Spleen (tissue), 11 donors: ENCODE measurements around the gene MRTFB. TPM values are rescaled to one million over a fixed set of nuclear protein-coding genes. Genes with fewer than 3 reads are reported as not detected.

Source experiments
- DNase-seq: peaks from one replicate; pipeline ENCODE4 v3.0.0-alpha.2; 2020
- H3K27ac ChIP-seq, 8 donors: fragments of 200-600 bp; sonication (generic) in 7 of 8; 1 replicate in 4 of 8; 2 replicates in 4 of 8; pipeline versions ENCODE4 v1.5.0 to v1.8.0; 2016 to 2021; ENCODE audit warnings: inconsistent platforms in 4 of 8, mild to moderate bottlenecking in 4 of 8, moderate library complexity in 1 of 8
- H3K27me3 ChIP-seq, 7 donors: fragments of 200-600 bp; sonication (generic) in 6 of 7; replicated peaks in 1 of 7; 1 replicate in 4 of 7; 2 replicates in 3 of 7; pipeline versions ENCODE4 v1.5.0 to v1.8.0; 2016 to 2021; ENCODE audit warnings: inconsistent platforms in 3 of 7, mild to moderate bottlenecking in 1 of 7
- H3K36me3 ChIP-seq, 6 donors: fragments of 200-600 bp; sonication (generic) in 5 of 6; 1 replicate in 4 of 6; 2 replicates in 2 of 6; pipeline versions ENCODE4 v1.5.0 to v1.8.0; 2016 to 2021; ENCODE audit warnings: inconsistent platforms in 2 of 6
- H3K4me1 ChIP-seq, 6 donors: fragments of 200-600 bp; sonication (generic) in 5 of 6; 1 replicate in 3 of 6; 2 replicates in 3 of 6; pipeline versions ENCODE4 v1.5.0 to v1.8.0; 2016 to 2021; ENCODE audit warnings: inconsistent platforms in 3 of 6
- H3K4me3 ChIP-seq, 8 donors: fragments of 200-600 bp; sonication (generic) in 7 of 8; 1 replicate in 4 of 8; 2 replicates in 4 of 8; pipeline versions ENCODE4 v1.5.0 to v1.8.0; 2016 to 2021; ENCODE audit warnings: inconsistent platforms in 4 of 8, mild to moderate bottlenecking in 4 of 8, moderate library complexity in 2 of 8
- H3K9me3 ChIP-seq, 8 donors: fragments of 200-600 bp; sonication (generic) in 7 of 8; 1 replicate in 4 of 8; 2 replicates in 4 of 8; pipeline versions ENCODE4 v1.5.0 to v1.8.0; 2016 to 2021; ENCODE audit warnings: inconsistent platforms in 4 of 8
- CTCF ChIP-seq, 11 experiments: fragments of 200-600 bp in 7 of 11; fragments of 450-650 bp in 4 of 11; sonication (generic) in 4 of 11; IDR thresholded peaks in 8 of 11; conservative IDR thresholded peaks in 3 of 11; 1 replicate in 7 of 11; 2 replicates in 4 of 11; pipeline versions ENCODE4 v1.4.0 to v1.8.0; 2016 to 2021; ENCODE audit warnings: antibody characterized with exemption in 11 of 11, inconsistent platforms in 4 of 11, mild to moderate bottlenecking in 1 of 11
- POLR2A ChIP-seq, 3 donors: fragments of 450-650 bp; IDR thresholded peaks; one replicate each; pipeline ENCODE4 v1.5.1; 2017; ENCODE audit warnings: antibody characterized with exemption in 3 of 3, mild to moderate bottlenecking in 1 of 3
- POLR2AphosphoS5 ChIP-seq, 3 donors: sonication (generic); formaldehyde crosslinking; IDR thresholded peaks; one replicate each; pipeline ENCODE4 v1.5.1; 2017; ENCODE audit warnings: antibody characterized with exemption in 3 of 3
- WGBS, 5 donors: extraction: QIAGEN DNeasy Blood & Tissue Kit in 3 of 5; methylation state at CpG; one replicate each; pipeline versions ENCODE4 v1.1.5 to v1.1.7; 2013 to 2018; 5-methylcytosine and 5-hydroxymethylcytosine counted together
- intact Hi-C: fragments of 100-400 bp; cut with DNase I; formaldehyde crosslinking; loops from one replicate; pipeline ENCODE4 v1.15.0; 2023; ENCODE audit warnings: low total_unique reads
- polyA plus RNA-seq, 3 donors: library from polyadenylated mRNA; stranded (reverse); fragments of 200-250 nt; gene quantifications; one replicate each; pipeline ENCODE4 v1.2.1, GENCODE V29; 2013
- total RNA-seq, 7 donors: library from RNA; depleted of rRNA in 3 of 7; stranded (reverse); fragments of >200 nt in 3 of 7; fragmentation: NEBNext Ultra II Directional in 4 of 7; extraction: Animal tissue kit (Norgen Biotek cat#: 25700) in 4 of 7; gene quantifications; one replicate each; pipeline versions ENCODE4 v1.1.0 to v1.2.1, GENCODE V29; 2016 to 2021
- donor health status: healthy with polysubstance abuse.
- donor health status: DM: no; HTN: no; CAD: no; lungs with moderate emphysema.
- donor health status: DM: no; HTN: no; CAD: no.
- donor health status: Bipolar disorder and iron deficiency.
- donor health status: healthy.
- donor health status: DM: no; HTN: no; CAD: no.
- donor health status: DM: yes; HTN: yes; CAD: no.

MRTFB gene
- total and polyA plus RNA-seq, 10 donors: 2.3 to 39.3 (median 29.9) TPM

GRCh38 chr16:14284930-14285512 lies 213.9 kb downstream of the MRTFB start:
- peak overlapping the region; percentile 70 to 89 (median 84) for H3K27ac ChIP-seq
- H3K27me3 ChIP-seq: no peaks in the 10 kb centered on the region
- TF ChIP-seq CTCF (IDR thresholded peaks at IDR 0.05 in 8 of 11, conservative IDR thresholded peaks at IDR 0.05 in 3 of 11) (peak in 3 of 11 experiments; percentile 10 to 38 (median 14)), POLR2A (IDR thresholded peaks at IDR 0.05) (no peak)
- H3K9me3 ChIP-seq: peaks cover 7 to 25% (median 18%) of the 10 kb centered on the region in 8 donors
- WGBS, 5 donors: 0 to 2% (median 1%) methylated on average over 23 of the region's 23 CpGs
- peaks cover 6 to 34% (median 23%) of the 10 kb centered on the region in 6 donors for H3K4me1 ChIP-seq
- H3K4me3 ChIP-seq: peak overlapping the region; percentile 87 to 99 (median 94)
- intact Hi-C loops: loop anchor here (10.0 kb wide), 1 partner anchor 360 kb away; the partner anchor contains the start of gene ERCC4
- no peaks in the 10 kb centered on the region for H3K36me3 ChIP-seq
- no peak for DNase-seq

GRCh38 chr16:14285513-14286367 lies 214.6 kb downstream of the MRTFB start:
- 1% methylated on average over 26 to 72 of the region's 72 CpGs for WGBS, 5 donors
- Histone ChIP-seq H3K27ac (peak overlapping the region; percentile 70 to 89 (median 84)), H3K9me3 (peaks cover 7 to 29% (median 21%) of the 10 kb centered on the region in 8 donors), H3K27me3 (no peaks in the 10 kb centered on the region), H3K4me1 (peaks cover 6 to 34% (median 23%) of the 10 kb centered on the region in 6 donors), H3K4me3 (peak overlapping the region; percentile 87 to 99 (median 94)), H3K36me3 (no peaks in the 10 kb centered on the region)
- TF ChIP-seq POLR2A (IDR thresholded peaks at IDR 0.05) (no peak), POLR2AphosphoS5 (IDR thresholded peaks at IDR 0.05) (peak; percentile 58 to 79 (median 70)), CTCF (IDR thresholded peaks at IDR 0.05 in 8 of 11, conservative IDR thresholded peaks at IDR 0.05 in 3 of 11) (no peak)
- peak; percentile 97 for DNase-seq
- intact Hi-C loops: loop anchor here (10.0 kb wide), 1 partner anchor 361 kb away; the partner anchor contains the start of gene ERCC4

- no peak for DNase-seq
- intact Hi-C loops: loop anchor here (10.0 kb wide), 1 partner anchor 362 kb away; the partner anchor contains the start of gene ERCC4
- TF ChIP-seq POLR2AphosphoS5 (IDR thresholded peaks at IDR 0.05): peak in 1 of 3 donors; percentile 41
- no peak for TF ChIP-seq POLR2A (IDR thresholded peaks at IDR 0.05)
- no peak for TF ChIP-seq CTCF (IDR thresholded peaks at IDR 0.05 in 8 of 11, conservative IDR thresholded peaks at IDR 0.05 in 3 of 11)
- Histone ChIP-seq H3K4me3 (peak overlapping the region; percentile 87 to 99 (median 94)), H3K4me1 (peaks cover 6 to 34% (median 23%) of the 10 kb centered on the region in 6 donors), H3K9me3 (peaks cover 7 to 29% (median 21%) of the 10 kb centered on the region in 8 donors), H3K27ac (peak overlapping the region; percentile 21 to 89 (median 84)), H3K36me3 (no peaks in the 10 kb centered on the region), H3K27me3 (no peaks in the 10 kb centered on the region)
- 27 to 37% (median 35%) methylated on average over 26 to 31 of the region's 31 CpGs for WGBS, 5 donors
Measured at GRCh38 chr16:14286368-14287230, 215.5 kb downstream of the MRTFB start.
